ENCODE data around the gene TMEM14A.

Gene TMEM14A

GRCh38 chr6:52634211-52634610, 36.7 kb upstream of the TMEM14A start:
- no peak overlapping the region for H2BK12ac ChIP-seq (ENCODE audit: low read length)
- H2BK5ac ChIP-seq (ENCODE audit: low read depth, low read length, poor library complexity), result no peak overlapping the region
- no peak overlapping the region for H2AFZ ChIP-seq (ENCODE audit: insufficient read depth, low read length, poor library complexity)
- no peak overlapping the region for H2BK120ac ChIP-seq (ENCODE audit: insufficient read depth, low read length, poor library complexity)
- no peak overlapping the region for H3K9ac ChIP-seq (ENCODE audit: low read length)
- DNase-seq, result no peak
- no peak overlapping the region for H4K12ac ChIP-seq (ENCODE audit: low read depth, low read length)
- no peak overlapping the region for H3K23ac ChIP-seq (ENCODE audit: low read length)
- no peak overlapping the region for H3K4me3 ChIP-seq (ENCODE audit: low read depth, low read length)
- no peak overlapping the region for H3K4me2 ChIP-seq (ENCODE audit: low read length)
- no peak overlapping the region for H2AK5ac ChIP-seq (ENCODE audit: low read length)
- no peaks in the 10 kb centered on the region for H3K36me3 ChIP-seq (ENCODE audit: control insufficient read depth in 1 of 2, insufficient read depth in 2 of 2, low read length in 2 of 2)
- WGBS (ENCODE audit: extremely low coverage, insufficient coverage, insufficient read length), result no CpG with 5 or more reads among the region's 3 CpGs
- H3K27me3 ChIP-seq (ENCODE audit: insufficient read depth, low read length), result no peaks in the 10 kb centered on the region
- no peaks in the 10 kb centered on the region for H3K4me1 ChIP-seq (ENCODE audit: control insufficient read depth in 1 of 2, insufficient read depth in 2 of 2, low read length in 2 of 2)
- no peak overlapping the region for H3K27ac ChIP-seq (ENCODE audit: low read depth, low read length)
- no peak overlapping the region for H3K4ac ChIP-seq (ENCODE audit: low read depth, low read length)
- H4K91ac ChIP-seq (ENCODE audit: low read depth, low read length), result no peak overlapping the region
- no peaks in the 10 kb centered on the region for H3K79me2 ChIP-seq (ENCODE audit: control insufficient read depth, insufficient read depth, low read length, poor library complexity)
- H3K14ac ChIP-seq (ENCODE audit: low read length), result no peak overlapping the region
- H3K79me1 ChIP-seq (ENCODE audit: low read length), result no peaks in the 10 kb centered on the region
- no peaks in the 10 kb centered on the region for H3K9me3 ChIP-seq (ENCODE audit: insufficient read depth, low read depth, low read length)
- no peak overlapping the region for H3K18ac ChIP-seq (ENCODE audit: low read length)
- no peak overlapping the region for H4K8ac ChIP-seq (ENCODE audit: low read depth, low read length)

- Histone ChIP-seq H2AK5ac (ENCODE audit: low read length) (no peak overlapping the region), H3K79me2 (ENCODE audit: control insufficient read depth, insufficient read depth, low read length, poor library complexity) (no peaks in the 10 kb centered on the region), H2AFZ (ENCODE audit: insufficient read depth, low read length, poor library complexity) (no peak overlapping the region), H4K8ac (ENCODE audit: low read depth, low read length) (no peak overlapping the region), H3K4me3 (ENCODE audit: low read depth, low read length) (no peak overlapping the region), H3K9ac (ENCODE audit: low read length) (no peak overlapping the region), H4K12ac (ENCODE audit: low read depth, low read length) (no peak overlapping the region), H3K27me3 (ENCODE audit: insufficient read depth, low read length) (no peaks in the 10 kb centered on the region), H2BK120ac (ENCODE audit: insufficient read depth, low read length, poor library complexity) (no peak overlapping the region), H3K23ac (ENCODE audit: low read length) (no peak overlapping the region), H3K27ac (ENCODE audit: low read depth, low read length) (no peak overlapping the region), H3K14ac (ENCODE audit: low read length) (no peak overlapping the region), H3K36me3 (ENCODE audit: control insufficient read depth in 1 of 2, insufficient read depth in 2 of 2, low read length in 2 of 2) (no peaks in the 10 kb centered on the region), H3K79me1 (ENCODE audit: low read length) (no peaks in the 10 kb centered on the region), H2BK12ac (ENCODE audit: low read length) (no peak overlapping the region), H2BK5ac (ENCODE audit: low read depth, low read length, poor library complexity) (no peak overlapping the region), H3K18ac (ENCODE audit: low read length) (no peak overlapping the region), H4K91ac (ENCODE audit: low read depth, low read length) (no peak overlapping the region), H3K9me3 (ENCODE audit: insufficient read depth, low read depth, low read length) (no peaks in the 10 kb centered on the region), H3K4me2 (ENCODE audit: low read length) (no peak overlapping the region), H3K4me1 (ENCODE audit: control insufficient read depth in 1 of 2, insufficient read depth in 2 of 2, low read length in 2 of 2) (no peaks in the 10 kb centered on the region), H3K4ac (ENCODE audit: low read depth, low read length) (no peak overlapping the region)
- DNase-seq, result no peak
- WGBS (ENCODE audit: extremely low coverage, insufficient coverage, insufficient read length), result 100% methylated on average over 1 of the region's 5 CpGs
Observed at GRCh38 chr6:52635049-52635577, 35.8 kb upstream of the TMEM14A start.

DNA sequence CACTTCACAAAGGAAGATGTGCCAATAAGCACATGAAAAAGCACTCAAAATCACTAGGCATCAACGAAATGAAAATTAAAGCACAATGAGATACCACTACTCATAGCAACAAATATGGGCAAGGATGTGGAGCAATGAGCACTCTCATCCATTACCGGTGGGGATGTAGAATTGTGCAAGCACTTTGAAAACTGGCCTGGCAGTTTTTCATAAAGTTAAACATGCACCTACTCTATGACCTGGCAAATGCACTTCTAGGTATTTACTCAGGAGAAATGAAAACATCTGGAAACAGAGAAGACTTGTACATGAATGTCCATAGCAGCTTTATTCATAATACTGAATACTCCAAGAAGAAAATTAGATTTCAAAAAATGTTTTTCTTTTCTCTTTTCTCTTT, 34.1 kb upstream of the TMEM14A start:
- H2AFZ ChIP-seq (ENCODE audit: insufficient read depth, low read length, poor library complexity), result no peak overlapping the region
- H3K79me1 ChIP-seq (ENCODE audit: low read length), result no peaks in the 10 kb centered on the region
- WGBS (ENCODE audit: extremely low coverage, insufficient coverage, insufficient read length), result no CpG with 5 or more reads among the region's 2 CpGs

GRCh38 chr6:52639493-52639892, 31.4 kb upstream of the TMEM14A start:
- Histone ChIP-seq H3K27me3 (ENCODE audit: insufficient read depth, low read length) (no peaks in the 10 kb centered on the region), H3K4me2 (ENCODE audit: low read length) (no peak overlapping the region), H3K14ac (ENCODE audit: low read length) (no peak overlapping the region), H3K27ac (ENCODE audit: low read depth, low read length) (no peak overlapping the region), H2BK5ac (ENCODE audit: low read depth, low read length, poor library complexity) (no peak overlapping the region), H3K4me1 (ENCODE audit: control insufficient read depth in 1 of 2, insufficient read depth in 2 of 2, low read length in 2 of 2) (no peaks in the 10 kb centered on the region), H3K18ac (ENCODE audit: low read length) (no peak overlapping the region), H3K79me1 (ENCODE audit: low read length) (no peaks in the 10 kb centered on the region), H3K36me3 (ENCODE audit: control insufficient read depth in 1 of 2, insufficient read depth in 2 of 2, low read length in 2 of 2) (no peaks in the 10 kb centered on the region), H3K79me2 (ENCODE audit: control insufficient read depth, insufficient read depth, low read length, poor library complexity) (no peaks in the 10 kb centered on the region), H3K23ac (ENCODE audit: low read length) (no peak overlapping the region), H4K91ac (ENCODE audit: low read depth, low read length) (no peak overlapping the region), H3K9me3 (ENCODE audit: insufficient read depth, low read depth, low read length) (no peaks in the 10 kb centered on the region), H3K9ac (ENCODE audit: low read length) (no peak overlapping the region), H2AK5ac (ENCODE audit: low read length) (no peak overlapping the region), H2BK120ac (ENCODE audit: insufficient read depth, low read length, poor library complexity) (no peak overlapping the region), H3K4ac (ENCODE audit: low read depth, low read length) (no peak overlapping the region), H4K12ac (ENCODE audit: low read depth, low read length) (no peak overlapping the region), H2BK12ac (ENCODE audit: low read length) (no peak overlapping the region), H3K4me3 (ENCODE audit: low read depth, low read length) (no peak overlapping the region), H2AFZ (ENCODE audit: insufficient read depth, low read length, poor library complexity) (no peak overlapping the region), H4K8ac (ENCODE audit: low read depth, low read length) (no peak overlapping the region)
- no CpG with 5 or more reads among the region's 2 CpGs for WGBS (ENCODE audit: extremely low coverage, insufficient coverage, insufficient read length)
- no peak for DNase-seq

More for the DNA sequence above, 34.1 kb upstream of the TMEM14A start:
- Histone ChIP-seq H3K27ac (ENCODE audit: low read depth, low read length) (no peak overlapping the region), H3K4me1 (ENCODE audit: control insufficient read depth in 1 of 2, insufficient read depth in 2 of 2, low read length in 2 of 2) (no peaks in the 10 kb centered on the region), H4K8ac (ENCODE audit: low read depth, low read length) (no peak overlapping the region), H2AK5ac (ENCODE audit: low read length) (no peak overlapping the region), H3K4ac (ENCODE audit: low read depth, low read length) (no peak overlapping the region), H2BK12ac (ENCODE audit: low read length) (no peak overlapping the region), H3K9ac (ENCODE audit: low read length) (peak overlapping the region; percentile 58), H3K79me2 (ENCODE audit: control insufficient read depth, insufficient read depth, low read length, poor library complexity) (no peaks in the 10 kb centered on the region), H3K9me3 (ENCODE audit: insufficient read depth, low read depth, low read length) (no peaks in the 10 kb centered on the region), H3K23ac (ENCODE audit: low read length) (no peak overlapping the region), H2BK120ac (ENCODE audit: insufficient read depth, low read length, poor library complexity) (no peak overlapping the region), H2BK5ac (ENCODE audit: low read depth, low read length, poor library complexity) (no peak overlapping the region), H3K14ac (ENCODE audit: low read length) (no peak overlapping the region), H3K36me3 (ENCODE audit: control insufficient read depth in 1 of 2, insufficient read depth in 2 of 2, low read length in 2 of 2) (no peaks in the 10 kb centered on the region), H4K12ac (ENCODE audit: low read depth, low read length) (no peak overlapping the region), H3K18ac (ENCODE audit: low read length) (no peak overlapping the region), H4K91ac (ENCODE audit: low read depth, low read length) (no peak overlapping the region), H3K4me3 (ENCODE audit: low read depth, low read length) (no peak overlapping the region), H3K4me2 (ENCODE audit: low read length) (no peak overlapping the region), H3K27me3 (ENCODE audit: insufficient read depth, low read length) (no peaks in the 10 kb centered on the region)
- no peak for DNase-seq
